A673 (cell line): Measurements from ENCODE around the gene EIF5AL1. TPM values are rescaled to one million over a fixed set of nuclear protein-coding genes. Genes with fewer than 3 reads are reported as not detected.

Source experiments
- BruUV-seq: library from RNA; stranded (reverse); fragments of 400-500 nt; replicated peaks from 2 replicates; lab custom pipeline; 2021; lab: Mats Ljungman, UMichigan
- CTCF ChIA-PET: fragments of 300-600 bp; sonication (Branson Sonifier 250); formaldehyde crosslinking; loops from one replicate; lab custom pipeline; 2022; ENCODE audit warnings: antibody characterized with exemption; lab: Charles Lee
- POLR2A ChIA-PET: fragments of 300-600 bp; sonication (Branson Sonifier 250); formaldehyde crosslinking; loops from one replicate; lab custom pipeline; 2022; ENCODE audit warnings: antibody characterized with exemption; ENCODE audit not compliant: low non-redundant PET; lab: Charles Lee
- DNase-seq: peaks from one replicate; pipeline ENCODE4 v3.0.0-alpha.2; 2015; ENCODE audit warnings: low spot score
- H3K27ac ChIP-seq: fragments of 200-600 bp; sonication (generic); 2 replicates; pipeline ENCODE4 v1.5.1; 2016; ENCODE audit warnings: mixed run types, low read depth, mild to moderate bottlenecking, mixed read lengths, antibody characterized with exemption, low read length; ENCODE audit not compliant: poor library complexity, severe bottlenecking
- H3K27me3 ChIP-seq: fragments of 200-600 bp; sonication (generic); replicated peaks from 2 replicates; pipeline ENCODE4 v1.6.1; 2017; ENCODE audit warnings: mixed run types, low read depth, mild to moderate bottlenecking, mixed read lengths, antibody characterized with exemption, low read length; ENCODE audit not compliant: insufficient read depth, poor library complexity
- H3K36me3 ChIP-seq: fragments of 200-600 bp; sonication (generic); 2 replicates; pipeline ENCODE4 v1.6.1; 2016; ENCODE audit warnings: mixed run types, mild to moderate bottlenecking, mixed read lengths, antibody characterized with exemption, low read length; ENCODE audit not compliant: insufficient read depth, poor library complexity, severe bottlenecking
- H3K4me1 ChIP-seq: fragments of 200-600 bp; sonication (generic); 2 replicates; pipeline ENCODE4 v1.6.1; 2017; ENCODE audit warnings: mixed run types, mild to moderate bottlenecking, mixed read lengths, antibody characterized with exemption, low read length; ENCODE audit not compliant: insufficient read depth, poor library complexity, severe bottlenecking
- H3K4me3 ChIP-seq: fragments of 200-600 bp; sonication (generic); 2 replicates; pipeline ENCODE4 v1.5.1; 2016; ENCODE audit warnings: low read depth, mixed run types, mild to moderate bottlenecking, mixed read lengths, low read length; ENCODE audit not compliant: poor library complexity, severe bottlenecking
- H3K9me3 ChIP-seq: fragments of 200-600 bp; sonication (generic); 2 replicates; pipeline ENCODE4 v1.6.1; 2016; ENCODE audit warnings: mixed run types, low read depth, mild to moderate bottlenecking, mixed read lengths, antibody characterized with exemption, low read length; ENCODE audit not compliant: poor library complexity, severe bottlenecking
- EZH2 ChIP-seq: fragments of 200-600 bp; sonication (generic); IDR thresholded peaks from 2 replicates; pipeline ENCODE4 v1.6.1; 2017; ENCODE audit warnings: borderline replicate concordance, low read depth, mild to moderate bottlenecking, mixed read lengths, antibody characterized with exemption, low read length; ENCODE audit not compliant: poor library complexity, severe bottlenecking
- intact Hi-C: fragments of 100-400 bp; cut with micrococcal nuclease; formaldehyde crosslinking; loops from one replicate; pipeline ENCODE4 v1.10.0; 2022; ENCODE audit not compliant: unreplicated experiment
- total RNA-seq: library from RNA; stranded (reverse); gene quantifications from 2 replicates; pipeline ENCODE4 v1.2.3, GENCODE V29; 2021
- TF ChIP-seq, protein P1 (sequence below): fragments of 300-800, 200-600 bp; sonication (generic); conservative IDR thresholded peaks from 2 replicates; pipeline ENCODE4 v1.5.1; 2017; ENCODE audit warnings: low read depth, mild to moderate bottlenecking, antibody characterized with exemption, low read length, moderate library complexity, mixed read lengths

The EIF5AL1 gene
- total RNA-seq, 1 experiment from 2014 or later: 2.7 TPM

DNA sequence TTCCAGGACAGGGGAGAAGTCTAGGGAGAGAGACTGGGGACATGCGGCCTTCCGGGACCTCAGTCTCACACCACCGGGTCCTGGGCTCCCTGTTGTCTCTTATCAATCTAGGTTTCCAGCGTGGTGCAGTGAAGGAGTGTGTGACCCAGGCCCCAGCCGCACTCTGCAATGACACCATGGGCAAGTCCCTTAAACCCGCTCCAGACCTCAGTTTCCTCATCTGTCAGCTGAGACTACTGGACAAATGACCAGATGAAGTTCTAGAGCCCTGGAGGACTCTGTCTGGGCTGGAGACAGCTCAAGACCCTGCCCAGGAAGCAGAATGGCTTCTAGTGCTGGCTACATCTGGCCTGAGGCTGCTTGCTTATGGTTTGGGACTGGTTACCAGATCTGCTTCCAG lies 20.1 kb upstream of the EIF5AL1 start:
- no peak overlapping the region for H3K4me3 ChIP-seq
- no peaks in the 10 kb centered on the region for H3K27me3 ChIP-seq
- DNase-seq: no peak
- TF ChIP-seq, protein P1, sequence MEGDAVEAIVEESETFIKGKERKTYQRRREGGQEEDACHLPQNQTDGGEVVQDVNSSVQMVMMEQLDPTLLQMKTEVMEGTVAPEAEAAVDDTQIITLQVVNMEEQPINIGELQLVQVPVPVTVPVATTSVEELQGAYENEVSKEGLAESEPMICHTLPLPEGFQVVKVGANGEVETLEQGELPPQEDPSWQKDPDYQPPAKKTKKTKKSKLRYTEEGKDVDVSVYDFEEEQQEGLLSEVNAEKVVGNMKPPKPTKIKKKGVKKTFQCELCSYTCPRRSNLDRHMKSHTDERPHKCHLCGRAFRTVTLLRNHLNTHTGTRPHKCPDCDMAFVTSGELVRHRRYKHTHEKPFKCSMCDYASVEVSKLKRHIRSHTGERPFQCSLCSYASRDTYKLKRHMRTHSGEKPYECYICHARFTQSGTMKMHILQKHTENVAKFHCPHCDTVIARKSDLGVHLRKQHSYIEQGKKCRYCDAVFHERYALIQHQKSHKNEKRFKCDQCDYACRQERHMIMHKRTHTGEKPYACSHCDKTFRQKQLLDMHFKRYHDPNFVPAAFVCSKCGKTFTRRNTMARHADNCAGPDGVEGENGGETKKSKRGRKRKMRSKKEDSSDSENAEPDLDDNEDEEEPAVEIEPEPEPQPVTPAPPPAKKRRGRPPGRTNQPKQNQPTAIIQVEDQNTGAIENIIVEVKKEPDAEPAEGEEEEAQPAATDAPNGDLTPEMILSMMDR: no peak
- TF ChIP-seq EZH2: no peak
- H3K4me1 ChIP-seq: no peaks in the 10 kb centered on the region
- no peak overlapping the region for H3K27ac ChIP-seq
- ChIA-PET CTCF (no interaction called here), POLR2A (no interaction called here)
- no peaks in the 10 kb centered on the region for H3K9me3 ChIP-seq
- no peaks in the 10 kb centered on the region for H3K36me3 ChIP-seq
- no TSS peak for BruUV-seq
- intact Hi-C loops: no loop called here

DNA sequence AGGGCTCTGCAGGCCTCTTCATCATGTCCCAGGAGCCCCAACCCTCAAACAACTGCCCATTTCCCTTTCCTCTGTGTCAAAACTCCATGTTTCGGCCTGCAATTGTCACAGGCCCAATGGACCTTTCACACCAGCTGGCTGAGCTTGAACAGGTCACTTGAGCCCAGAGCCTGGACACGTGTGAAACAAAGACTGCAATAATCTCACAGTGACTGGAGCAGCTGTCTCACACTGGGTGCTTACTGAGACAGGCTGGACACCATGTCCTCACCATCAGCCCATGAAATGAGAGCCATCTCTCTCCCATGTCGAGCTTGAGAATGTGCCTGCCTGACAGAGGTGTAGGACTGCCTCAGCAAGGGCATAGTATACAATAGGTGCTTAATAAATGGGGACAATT lies 19.5 kb upstream of the EIF5AL1 start:
- DNase-seq: no peak
- intact Hi-C loops: no loop called here
- ChIA-PET CTCF (no interaction called here), POLR2A (no interaction called here)
- Histone ChIP-seq H3K27me3 (no peaks in the 10 kb centered on the region), H3K27ac (no peak overlapping the region), H3K36me3 (no peaks in the 10 kb centered on the region), H3K9me3 (no peaks in the 10 kb centered on the region), H3K4me3 (no peak overlapping the region), H3K4me1 (no peaks in the 10 kb centered on the region)
- no TSS peak for BruUV-seq
- TF ChIP-seq, protein P1: no peak
- no peak for TF ChIP-seq EZH2

GRCh38 chr10:79493806-79494205 lies 18.5 kb upstream of the EIF5AL1 start:
- intact Hi-C loops: no loop called here
- Histone ChIP-seq H3K9me3 (no peaks in the 10 kb centered on the region), H3K4me1 (no peaks in the 10 kb centered on the region), H3K36me3 (no peaks in the 10 kb centered on the region), H3K4me3 (no peak overlapping the region), H3K27me3 (no peaks in the 10 kb centered on the region), H3K27ac (no peak overlapping the region)
- ChIA-PET CTCF (no interaction called here), POLR2A (no interaction called here)
- DNase-seq: no peak
- BruUV-seq: no TSS peak
- TF ChIP-seq, protein P1: no peak
- no peak for TF ChIP-seq EZH2
